Measurements from ENCODE around the gene MISFA. TPM values are rescaled to one million over a fixed set of nuclear protein-coding genes. Genes with fewer than 3 reads are reported as not detected.

MISFA gene
- total and polyA plus RNA-seq, 9 of the 15 experiments (the other 6 are each of a cell fraction or from before 2014, with no cell fraction given) = 1.6 to 6.3 (median 3.4) TPM

GRCh38 chr11:18588297-18589252 is 11.0 kb upstream of the MISFA start, which contains the start of gene UEVLD (continued):
- TF ChIP-seq CTCFL (IDR thresholded peaks at IDR 0.05; ENCODE audit: borderline replicate concordance, insufficient read depth, low read depth, low read length, poor library complexity, severe bottlenecking) = no peak
- TF ChIP-seq HLTF (IDR thresholded peaks at IDR 0.05) = 0 out of 2 replicates have a peak, but pooled peaks have one; percentile 12
- TF ChIP-seq GTF2F1 (IDR thresholded peaks at IDR 0.05; ENCODE audit: low read depth, low read length) = no peak
- no peak for TF ChIP-seq ZNF121 (CRISPR knock-in tag; conservative IDR thresholded peaks at IDR 0.05)
- no peak for TF ChIP-seq ZNF717 (CRISPR knock-in tag; IDR thresholded peaks at IDR 0.05)
- no peak for TF ChIP-seq HMBOX1 (IDR thresholded peaks at IDR 0.05)
- TF ChIP-seq ZNF133 (CRISPR knock-in tag; IDR thresholded peaks at IDR 0.05) = no peak
- peak; percentile 51; the same call in 1 of the 2 replicates for TF ChIP-seq HDAC2 (IDR thresholded peaks at IDR 0.05)
- no peak for TF ChIP-seq ZNF76 (CRISPR knock-in tag; IDR thresholded peaks at IDR 0.05; ENCODE audit: borderline replicate concordance)
- no peak for TF ChIP-seq BMI1 (IDR thresholded peaks at IDR 0.05; ENCODE audit: low read length)
- TF ChIP-seq GABPA (tag; conservative IDR thresholded peaks at IDR 0.05; ENCODE audit: low read depth) = peak; percentile 84
- TF ChIP-seq POLR2AphosphoS2 (IDR thresholded peaks at IDR 0.05; ENCODE audit: low read length) = no peak
- no peak for TF ChIP-seq ZNF224 (CRISPR knock-in tag; IDR thresholded peaks at IDR 0.05)
- TF ChIP-seq RBFOX2 (IDR thresholded peaks at IDR 0.05; ENCODE audit: low read depth, low read length) = peak; percentile 87
- no peak for TF ChIP-seq OTX1 (CRISPR knock-in tag; IDR thresholded peaks at IDR 0.05)
- TF ChIP-seq ZNF165 (CRISPR knock-in tag; IDR thresholded peaks at IDR 0.05; ENCODE audit: borderline replicate concordance) = no peak
- no peak for TF ChIP-seq USF2 (CRISPR knock-in tag; IDR thresholded peaks at IDR 0.05)
- TF ChIP-seq LARP7 (IDR thresholded peaks at IDR 0.05) = no peak
- no peak for TF ChIP-seq CBFB (CRISPR knock-in tag; IDR thresholded peaks at IDR 0.05)
- no peak for TF ChIP-seq HDAC8 (tag; IDR thresholded peaks at IDR 0.05)
- TF ChIP-seq BHLHE40 (IDR thresholded peaks at IDR 0.05; ENCODE audit: low read length) = no peak
- TF ChIP-seq DLX4 (CRISPR knock-in tag; IDR thresholded peaks at IDR 0.05) = no peak
- no peak for TF ChIP-seq STAG1 (CRISPR knock-in tag; IDR thresholded peaks at IDR 0.05; ENCODE audit: borderline replicate concordance)
- TF ChIP-seq ZNF12 (CRISPR knock-in tag; IDR thresholded peaks at IDR 0.05) = no peak
- TF ChIP-seq FUS (optimal IDR thresholded peaks at IDR 0.05; ENCODE audit: low read depth, low read length) = no peak
- TF ChIP-seq SPI1 (IDR thresholded peaks at IDR 0.05; ENCODE audit: borderline replicate concordance, low read depth, low read length) = 0 out of 2 replicates have a peak, but pooled peaks have one; percentile 4
- TF ChIP-seq ILK (tag; IDR thresholded peaks at IDR 0.05; ENCODE audit: borderline replicate concordance, low read depth) = no peak
